Measurements from ENCODE around the gene MAML3.

Gene MAML3

DNA sequence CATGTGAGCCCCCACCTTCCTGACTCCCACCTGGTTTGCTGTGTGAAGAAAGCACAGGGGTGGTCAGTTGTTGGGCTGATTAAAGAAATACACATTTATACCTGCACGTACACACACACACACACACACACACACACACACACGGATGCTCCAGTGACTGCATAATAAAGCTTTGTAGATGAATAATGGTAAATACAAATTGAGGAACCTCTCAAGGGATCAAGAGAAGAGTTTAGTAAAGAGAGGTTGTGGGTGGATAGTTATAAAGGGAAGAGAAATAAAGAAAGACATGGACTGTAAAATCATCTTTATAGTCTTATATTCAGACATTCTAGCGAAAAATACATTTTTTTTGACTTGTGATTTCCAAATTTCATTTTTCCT, 344.2 kb downstream of the MAML3 start:
- TF ChIP-seq, protein P1, sequence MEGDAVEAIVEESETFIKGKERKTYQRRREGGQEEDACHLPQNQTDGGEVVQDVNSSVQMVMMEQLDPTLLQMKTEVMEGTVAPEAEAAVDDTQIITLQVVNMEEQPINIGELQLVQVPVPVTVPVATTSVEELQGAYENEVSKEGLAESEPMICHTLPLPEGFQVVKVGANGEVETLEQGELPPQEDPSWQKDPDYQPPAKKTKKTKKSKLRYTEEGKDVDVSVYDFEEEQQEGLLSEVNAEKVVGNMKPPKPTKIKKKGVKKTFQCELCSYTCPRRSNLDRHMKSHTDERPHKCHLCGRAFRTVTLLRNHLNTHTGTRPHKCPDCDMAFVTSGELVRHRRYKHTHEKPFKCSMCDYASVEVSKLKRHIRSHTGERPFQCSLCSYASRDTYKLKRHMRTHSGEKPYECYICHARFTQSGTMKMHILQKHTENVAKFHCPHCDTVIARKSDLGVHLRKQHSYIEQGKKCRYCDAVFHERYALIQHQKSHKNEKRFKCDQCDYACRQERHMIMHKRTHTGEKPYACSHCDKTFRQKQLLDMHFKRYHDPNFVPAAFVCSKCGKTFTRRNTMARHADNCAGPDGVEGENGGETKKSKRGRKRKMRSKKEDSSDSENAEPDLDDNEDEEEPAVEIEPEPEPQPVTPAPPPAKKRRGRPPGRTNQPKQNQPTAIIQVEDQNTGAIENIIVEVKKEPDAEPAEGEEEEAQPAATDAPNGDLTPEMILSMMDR (IDR thresholded peaks at IDR 0.05; ENCODE audit: insufficient read depth, missing control alignments) = no peak
- no peak for DNase-seq (ENCODE audit: insufficient read length, low spot score)
- no peak for FAIRE-seq

DNA sequence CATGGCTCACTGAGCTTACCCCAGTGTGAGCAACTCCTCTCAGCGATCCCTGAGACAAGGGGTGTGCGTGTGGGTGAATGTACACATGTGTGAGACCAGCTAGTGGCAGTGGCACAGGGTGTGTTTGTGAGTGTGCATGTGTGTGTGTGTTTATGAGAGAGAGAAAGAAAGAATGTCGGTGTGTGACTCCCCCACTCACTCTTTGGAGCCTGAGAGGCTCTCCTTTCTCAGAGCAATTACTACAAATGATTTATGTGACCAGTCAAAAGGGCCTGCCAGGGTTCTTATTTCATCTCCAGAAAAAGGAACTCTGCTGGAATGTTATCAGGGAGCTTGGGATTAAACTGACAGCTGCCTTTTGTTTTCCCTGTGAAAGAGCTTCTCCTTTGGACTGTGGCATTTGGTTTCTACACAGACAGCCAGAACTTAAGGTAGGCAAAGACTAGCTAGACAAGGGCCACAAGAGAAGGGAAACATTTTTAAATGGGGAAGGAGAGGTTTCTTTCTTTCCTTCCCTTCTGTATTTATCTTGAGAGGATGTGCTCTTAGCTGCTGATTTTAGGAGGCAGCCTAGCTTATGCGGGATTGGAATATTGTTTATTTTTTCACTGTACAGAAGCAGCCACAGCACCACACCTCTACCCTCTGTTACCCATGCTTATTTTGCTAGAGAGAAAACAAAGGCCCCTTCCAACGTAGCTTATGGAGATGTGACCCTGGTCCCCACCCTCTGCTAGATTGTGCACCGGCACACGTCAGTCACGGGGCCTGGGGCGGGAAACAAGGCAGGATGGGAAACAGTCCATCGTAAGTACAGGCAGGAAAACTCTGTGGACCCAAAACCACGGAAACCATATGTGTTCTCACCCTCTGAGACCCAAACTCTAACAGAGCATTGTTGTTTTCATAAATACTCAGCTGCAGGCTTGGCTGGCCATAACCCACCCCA, 344.9 kb downstream of the MAML3 start:
- DNase-seq (ENCODE audit: insufficient read length, low spot score) (no peak), FAIRE-seq (no peak)
- TF ChIP-seq, protein P1 (IDR thresholded peaks at IDR 0.05; ENCODE audit: insufficient read depth, missing control alignments) = no peak

DNA sequence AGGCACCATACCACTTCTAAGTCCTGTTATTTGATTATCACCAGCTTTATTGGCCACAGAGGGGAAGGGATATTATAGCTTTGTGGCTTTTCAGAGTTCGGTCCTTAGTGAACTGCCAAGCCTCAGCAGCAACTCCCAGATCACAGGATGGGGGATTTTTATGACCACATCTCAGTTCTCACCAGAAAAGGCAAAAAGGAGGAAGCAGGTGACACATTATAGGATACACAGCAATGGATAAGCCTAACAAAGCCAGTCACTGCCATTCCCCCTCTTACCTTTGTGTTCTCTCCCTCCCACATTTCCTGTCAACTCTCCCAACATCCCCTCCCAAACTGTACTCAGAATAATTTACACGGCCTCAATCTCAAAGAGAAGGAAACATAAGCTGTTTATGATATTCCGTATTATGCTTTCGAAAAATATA, 345.6 kb downstream of the MAML3 start:
- TF ChIP-seq, protein P1 (IDR thresholded peaks at IDR 0.05; ENCODE audit: insufficient read depth, missing control alignments) = no peak
- DNase-seq (ENCODE audit: insufficient read length, low spot score) (no peak), FAIRE-seq (peak; percentile 29)

DNA sequence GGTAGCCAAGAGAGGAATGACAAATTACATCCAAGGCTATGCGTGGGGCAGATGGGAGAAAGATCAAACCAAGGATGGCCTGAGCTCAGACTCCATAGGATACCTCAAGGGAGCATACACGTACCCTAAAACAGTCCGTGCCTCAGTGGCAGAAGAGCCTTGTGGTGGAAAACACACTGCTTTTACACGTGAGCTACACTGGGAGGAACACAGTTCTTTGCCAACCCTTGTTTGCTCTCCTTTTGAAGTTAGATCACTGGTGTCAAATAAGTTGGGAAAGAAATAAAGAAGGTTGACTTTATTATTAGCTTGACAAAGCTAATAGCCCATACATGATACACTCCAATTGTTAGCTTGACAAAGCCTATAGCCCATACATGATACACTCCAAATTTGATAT, 346.5 kb downstream of the MAML3 start:
- TF ChIP-seq, protein P1 (IDR thresholded peaks at IDR 0.05; ENCODE audit: insufficient read depth, missing control alignments) = no peak
- DNase-seq (ENCODE audit: insufficient read length, low spot score) (no peak), FAIRE-seq (no peak)

DNA sequence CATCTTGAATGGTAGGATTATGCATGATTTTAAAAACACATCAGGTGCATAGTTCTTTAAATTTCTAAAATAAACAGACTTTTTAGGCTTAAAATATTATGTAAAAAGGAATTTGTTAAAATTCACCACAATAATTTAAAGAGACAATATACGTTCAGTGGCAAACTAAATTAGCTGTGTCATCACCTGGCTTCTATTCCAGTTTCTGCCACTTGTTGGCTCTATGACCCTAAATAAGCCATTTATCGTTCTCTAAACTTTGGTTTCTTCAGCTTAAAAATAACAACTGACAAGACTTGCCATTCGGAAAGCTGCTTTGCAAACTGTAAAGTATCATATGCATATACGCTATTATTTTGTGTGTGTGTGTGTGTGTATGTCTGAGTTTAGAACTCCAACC, 347.1 kb downstream of the MAML3 start:
- DNase-seq (ENCODE audit: insufficient read length, low spot score) = no peak
- FAIRE-seq = no peak
- TF ChIP-seq, protein P1 (IDR thresholded peaks at IDR 0.05; ENCODE audit: insufficient read depth, missing control alignments) = no peak

DNA sequence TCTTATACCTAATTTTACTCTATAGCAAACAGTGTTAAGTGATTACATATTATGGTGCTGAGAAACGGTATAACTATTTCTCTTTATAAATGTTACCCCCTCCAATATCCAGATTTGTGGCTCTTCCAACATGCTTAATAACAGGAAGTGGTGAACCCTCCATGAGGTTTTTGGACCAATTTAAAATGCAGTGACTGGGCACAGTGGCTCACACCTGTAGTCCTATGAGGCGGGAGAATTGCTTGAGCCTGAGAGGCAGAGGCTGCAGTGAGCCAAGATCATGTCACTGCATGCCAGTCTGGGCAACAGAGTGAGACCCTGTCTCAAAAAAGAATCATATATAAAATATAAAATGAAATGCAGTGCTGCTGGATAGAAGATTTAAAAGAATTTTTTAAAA, 351.1 kb downstream of the MAML3 start:
- FAIRE-seq (no peak), DNase-seq (ENCODE audit: insufficient read length, low spot score) (no peak)
- TF ChIP-seq, protein P1 (IDR thresholded peaks at IDR 0.05; ENCODE audit: insufficient read depth, missing control alignments) = no peak

DNA sequence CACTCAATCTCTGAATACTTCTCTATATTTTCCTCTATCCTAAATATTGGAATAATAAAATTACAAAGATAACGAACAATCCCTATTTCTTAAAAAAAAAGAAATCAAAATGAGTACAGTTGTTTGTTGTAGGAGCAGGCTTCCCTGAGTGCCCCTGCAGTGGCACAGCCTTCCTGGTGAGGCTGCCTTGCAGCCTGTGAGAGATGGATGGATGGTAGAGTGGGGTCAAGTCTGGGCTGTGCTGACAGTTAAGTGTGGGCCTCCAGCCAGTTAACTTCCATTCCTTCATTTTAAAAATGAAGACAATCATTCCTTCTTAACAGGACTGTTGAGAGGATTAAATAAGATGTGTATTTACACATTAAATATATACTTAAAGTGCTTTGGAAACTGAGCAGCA, 351.5 kb downstream of the MAML3 start:
- FAIRE-seq (no peak), DNase-seq (ENCODE audit: insufficient read length, low spot score) (no peak)
- TF ChIP-seq, protein P1 (IDR thresholded peaks at IDR 0.05; ENCODE audit: insufficient read depth, missing control alignments) = no peak
